HCEC 1CT (cell line): ENCODE results near the gene LRRK1.

ENCODE experiments used
- DNase-seq: peaks from one replicate; pipeline ENCODE4 v3.0.0-alpha.2; 2017

LRRK1 gene

GRCh38 chr15:101025501-101025885 is 106.3 kb downstream of the LRRK1 start:
- no peak for DNase-seq

GRCh38 chr15:101025896-101026631 is 106.9 kb downstream of the LRRK1 start:
- DNase-seq, result no peak

- no peak for DNase-seq
These were observed 107.6 kb downstream of the LRRK1 start for GRCh38 chr15:101026656-101027272.

- DNase-seq, result no peak
These were observed 108.2 kb downstream of the LRRK1 start for GRCh38 chr15:101027273-101027901.

- DNase-seq, result no peak
These were observed 108.8 kb downstream of the LRRK1 start for GRCh38 chr15:101027920-101028319.

GRCh38 chr15:101028321-101028720 is 109.2 kb downstream of the LRRK1 start:
- DNase-seq, result no peak

- DNase-seq, result no peak
These were observed 109.7 kb downstream of the LRRK1 start for GRCh38 chr15:101028772-101029438.

GRCh38 chr15:101029971-101030661 is 111.0 kb downstream of the LRRK1 start:
- no peak for DNase-seq

GRCh38 chr15:101031213-101031612 is 112.1 kb downstream of the LRRK1 start:
- DNase-seq, result peak; percentile 17

- DNase-seq, result no peak
These were observed 114.6 kb downstream of the LRRK1 start for GRCh38 chr15:101033801-101034200.

- no peak for DNase-seq
These were observed 116.5 kb downstream of the LRRK1 start for GRCh38 chr15:101035611-101036010.

- DNase-seq, result no peak
These were observed 117.0 kb downstream of the LRRK1 start for GRCh38 chr15:101036189-101036588.

GRCh38 chr15:101037090-101037830 is 118.1 kb downstream of the LRRK1 start:
- no peak for DNase-seq

GRCh38 chr15:101038327-101039003 is 119.3 kb downstream of the LRRK1 start:
- DNase-seq, result no peak

- no peak for DNase-seq
These were observed 120.3 kb downstream of the LRRK1 start for GRCh38 chr15:101039461-101039860.

GRCh38 chr15:101042320-101042719 is 123.2 kb downstream of the LRRK1 start:
- DNase-seq, result no peak

- no peak for DNase-seq
These were observed 123.9 kb downstream of the LRRK1 start for GRCh38 chr15:101043011-101043410.

GRCh38 chr15:101043911-101044624 is 124.9 kb downstream of the LRRK1 start:
- DNase-seq, result no peak

GRCh38 chr15:101044625-101045235 is 125.6 kb downstream of the LRRK1 start:
- no peak for DNase-seq

GRCh38 chr15:101045236-101045646 is 126.1 kb downstream of the LRRK1 start:
- DNase-seq, result no peak
